ENCODE results near the gene ASPG.

DNA sequence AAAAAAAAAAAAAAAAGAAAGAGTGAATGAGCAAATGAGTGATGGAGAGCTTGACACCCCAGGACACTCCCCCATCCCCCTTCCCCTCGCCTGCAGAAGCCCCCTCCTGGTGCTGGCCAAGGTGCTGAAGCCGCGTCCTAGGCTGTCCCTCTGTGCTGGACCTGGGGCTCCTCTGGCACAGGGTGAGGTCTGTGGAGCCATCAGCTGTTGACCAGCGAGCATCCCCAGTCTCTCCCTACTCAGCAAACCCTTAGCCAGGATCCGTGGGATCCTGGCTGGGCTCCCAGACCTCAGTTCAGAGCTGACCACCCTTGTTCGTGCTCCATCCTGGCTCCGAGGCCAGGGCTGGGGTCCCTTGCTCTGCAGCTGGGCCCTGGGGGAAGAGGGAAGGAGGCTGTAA, 47.5 kb downstream of the ASPG start:
- no peak for TF ChIP-seq MXD4 (CRISPR knock-in tag; IDR thresholded peaks at IDR 0.05)
- TF ChIP-seq POLR2A (IDR thresholded peaks at IDR 0.05; ENCODE audit: insufficient read depth in 1 of 2, low read depth in 2 of 2, low read length in 2 of 2): no peak
- TF ChIP-seq, protein P1, sequence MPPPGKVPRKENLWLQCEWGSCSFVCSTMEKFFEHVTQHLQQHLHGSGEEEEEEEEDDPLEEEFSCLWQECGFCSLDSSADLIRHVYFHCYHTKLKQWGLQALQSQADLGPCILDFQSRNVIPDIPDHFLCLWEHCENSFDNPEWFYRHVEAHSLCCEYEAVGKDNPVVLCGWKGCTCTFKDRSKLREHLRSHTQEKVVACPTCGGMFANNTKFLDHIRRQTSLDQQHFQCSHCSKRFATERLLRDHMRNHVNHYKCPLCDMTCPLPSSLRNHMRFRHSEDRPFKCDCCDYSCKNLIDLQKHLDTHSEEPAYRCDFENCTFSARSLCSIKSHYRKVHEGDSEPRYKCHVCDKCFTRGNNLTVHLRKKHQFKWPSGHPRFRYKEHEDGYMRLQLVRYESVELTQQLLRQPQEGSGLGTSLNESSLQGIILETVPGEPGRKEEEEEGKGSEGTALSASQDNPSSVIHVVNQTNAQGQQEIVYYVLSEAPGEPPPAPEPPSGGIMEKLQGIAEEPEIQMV (CRISPR knock-in tag; IDR thresholded peaks at IDR 0.05; ENCODE audit: low read depth): no peak
- no peak for TF ChIP-seq BHLHE40 (IDR thresholded peaks at IDR 0.05; ENCODE audit: low read length)
- no peak for TF ChIP-seq HNRNPH1 (optimal IDR thresholded peaks at IDR 0.05; ENCODE audit: low read depth, low read length)
- no peak for TF ChIP-seq ZSCAN31 (CRISPR knock-in tag; IDR thresholded peaks at IDR 0.05; ENCODE audit: low read depth)
- no peak for TF ChIP-seq SALL2 (CRISPR knock-in tag; IDR thresholded peaks at IDR 0.05)
- TF ChIP-seq, protein P2, sequence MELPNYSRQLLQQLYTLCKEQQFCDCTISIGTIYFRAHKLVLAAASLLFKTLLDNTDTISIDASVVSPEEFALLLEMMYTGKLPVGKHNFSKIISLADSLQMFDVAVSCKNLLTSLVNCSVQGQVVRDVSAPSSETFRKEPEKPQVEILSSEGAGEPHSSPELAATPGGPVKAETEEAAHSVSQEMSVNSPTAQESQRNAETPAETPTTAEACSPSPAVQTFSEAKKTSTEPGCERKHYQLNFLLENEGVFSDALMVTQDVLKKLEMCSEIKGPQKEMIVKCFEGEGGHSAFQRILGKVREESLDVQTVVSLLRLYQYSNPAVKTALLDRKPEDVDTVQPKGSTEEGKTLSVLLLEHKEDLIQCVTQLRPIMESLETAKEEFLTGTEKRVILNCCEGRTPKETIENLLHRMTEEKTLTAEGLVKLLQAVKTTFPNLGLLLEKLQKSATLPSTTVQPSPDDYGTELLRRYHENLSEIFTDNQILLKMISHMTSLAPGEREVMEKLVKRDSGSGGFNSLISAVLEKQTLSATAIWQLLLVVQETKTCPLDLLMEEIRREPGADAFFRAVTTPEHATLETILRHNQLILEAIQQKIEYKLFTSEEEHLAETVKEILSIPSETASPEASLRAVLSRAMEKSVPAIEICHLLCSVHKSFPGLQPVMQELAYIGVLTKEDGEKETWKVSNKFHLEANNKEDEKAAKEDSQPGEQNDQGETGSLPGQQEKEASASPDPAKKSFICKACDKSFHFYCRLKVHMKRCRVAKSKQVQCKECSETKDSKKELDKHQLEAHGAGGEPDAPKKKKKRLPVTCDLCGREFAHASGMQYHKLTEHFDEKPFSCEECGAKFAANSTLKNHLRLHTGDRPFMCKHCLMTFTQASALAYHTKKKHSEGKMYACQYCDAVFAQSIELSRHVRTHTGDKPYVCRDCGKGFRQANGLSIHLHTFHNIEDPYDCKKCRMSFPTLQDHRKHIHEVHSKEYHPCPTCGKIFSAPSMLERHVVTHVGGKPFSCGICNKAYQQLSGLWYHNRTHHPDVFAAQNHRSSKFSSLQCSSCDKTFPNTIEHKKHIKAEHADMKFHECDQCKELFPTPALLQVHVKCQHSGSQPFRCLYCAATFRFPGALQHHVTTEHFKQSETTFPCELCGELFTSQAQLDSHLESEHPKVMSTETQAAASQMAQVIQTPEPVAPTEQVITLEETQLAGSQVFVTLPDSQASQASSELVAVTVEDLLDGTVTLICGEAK (IDR thresholded peaks at IDR 0.05): no peak
- TF ChIP-seq, protein P2 (CRISPR knock-in tag; IDR thresholded peaks at IDR 0.05): no peak
- TF ChIP-seq, protein P3, sequence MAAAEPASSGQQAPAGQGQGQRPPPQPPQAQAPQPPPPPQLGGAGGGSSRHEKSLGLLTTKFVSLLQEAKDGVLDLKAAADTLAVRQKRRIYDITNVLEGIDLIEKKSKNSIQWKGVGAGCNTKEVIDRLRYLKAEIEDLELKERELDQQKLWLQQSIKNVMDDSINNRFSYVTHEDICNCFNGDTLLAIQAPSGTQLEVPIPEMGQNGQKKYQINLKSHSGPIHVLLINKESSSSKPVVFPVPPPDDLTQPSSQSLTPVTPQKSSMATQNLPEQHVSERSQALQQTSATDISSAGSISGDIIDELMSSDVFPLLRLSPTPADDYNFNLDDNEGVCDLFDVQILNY (CRISPR knock-in tag; conservative IDR thresholded peaks at IDR 0.05): no peak
- TF ChIP-seq, protein P4, sequence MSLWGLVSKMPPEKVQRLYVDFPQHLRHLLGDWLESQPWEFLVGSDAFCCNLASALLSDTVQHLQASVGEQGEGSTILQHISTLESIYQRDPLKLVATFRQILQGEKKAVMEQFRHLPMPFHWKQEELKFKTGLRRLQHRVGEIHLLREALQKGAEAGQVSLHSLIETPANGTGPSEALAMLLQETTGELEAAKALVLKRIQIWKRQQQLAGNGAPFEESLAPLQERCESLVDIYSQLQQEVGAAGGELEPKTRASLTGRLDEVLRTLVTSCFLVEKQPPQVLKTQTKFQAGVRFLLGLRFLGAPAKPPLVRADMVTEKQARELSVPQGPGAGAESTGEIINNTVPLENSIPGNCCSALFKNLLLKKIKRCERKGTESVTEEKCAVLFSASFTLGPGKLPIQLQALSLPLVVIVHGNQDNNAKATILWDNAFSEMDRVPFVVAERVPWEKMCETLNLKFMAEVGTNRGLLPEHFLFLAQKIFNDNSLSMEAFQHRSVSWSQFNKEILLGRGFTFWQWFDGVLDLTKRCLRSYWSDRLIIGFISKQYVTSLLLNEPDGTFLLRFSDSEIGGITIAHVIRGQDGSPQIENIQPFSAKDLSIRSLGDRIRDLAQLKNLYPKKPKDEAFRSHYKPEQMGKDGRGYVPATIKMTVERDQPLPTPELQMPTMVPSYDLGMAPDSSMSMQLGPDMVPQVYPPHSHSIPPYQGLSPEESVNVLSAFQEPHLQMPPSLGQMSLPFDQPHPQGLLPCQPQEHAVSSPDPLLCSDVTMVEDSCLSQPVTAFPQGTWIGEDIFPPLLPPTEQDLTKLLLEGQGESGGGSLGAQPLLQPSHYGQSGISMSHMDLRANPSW (CRISPR knock-in tag; IDR thresholded peaks at IDR 0.05; ENCODE audit: borderline replicate concordance): no peak
- no peak for TF ChIP-seq EZH2 (conservative IDR thresholded peaks at IDR 0.05; ENCODE audit: low read depth, low read length)
- TF ChIP-seq ZNF331 (CRISPR knock-in tag; IDR thresholded peaks at IDR 0.05): no peak
- TF ChIP-seq, protein P5, sequence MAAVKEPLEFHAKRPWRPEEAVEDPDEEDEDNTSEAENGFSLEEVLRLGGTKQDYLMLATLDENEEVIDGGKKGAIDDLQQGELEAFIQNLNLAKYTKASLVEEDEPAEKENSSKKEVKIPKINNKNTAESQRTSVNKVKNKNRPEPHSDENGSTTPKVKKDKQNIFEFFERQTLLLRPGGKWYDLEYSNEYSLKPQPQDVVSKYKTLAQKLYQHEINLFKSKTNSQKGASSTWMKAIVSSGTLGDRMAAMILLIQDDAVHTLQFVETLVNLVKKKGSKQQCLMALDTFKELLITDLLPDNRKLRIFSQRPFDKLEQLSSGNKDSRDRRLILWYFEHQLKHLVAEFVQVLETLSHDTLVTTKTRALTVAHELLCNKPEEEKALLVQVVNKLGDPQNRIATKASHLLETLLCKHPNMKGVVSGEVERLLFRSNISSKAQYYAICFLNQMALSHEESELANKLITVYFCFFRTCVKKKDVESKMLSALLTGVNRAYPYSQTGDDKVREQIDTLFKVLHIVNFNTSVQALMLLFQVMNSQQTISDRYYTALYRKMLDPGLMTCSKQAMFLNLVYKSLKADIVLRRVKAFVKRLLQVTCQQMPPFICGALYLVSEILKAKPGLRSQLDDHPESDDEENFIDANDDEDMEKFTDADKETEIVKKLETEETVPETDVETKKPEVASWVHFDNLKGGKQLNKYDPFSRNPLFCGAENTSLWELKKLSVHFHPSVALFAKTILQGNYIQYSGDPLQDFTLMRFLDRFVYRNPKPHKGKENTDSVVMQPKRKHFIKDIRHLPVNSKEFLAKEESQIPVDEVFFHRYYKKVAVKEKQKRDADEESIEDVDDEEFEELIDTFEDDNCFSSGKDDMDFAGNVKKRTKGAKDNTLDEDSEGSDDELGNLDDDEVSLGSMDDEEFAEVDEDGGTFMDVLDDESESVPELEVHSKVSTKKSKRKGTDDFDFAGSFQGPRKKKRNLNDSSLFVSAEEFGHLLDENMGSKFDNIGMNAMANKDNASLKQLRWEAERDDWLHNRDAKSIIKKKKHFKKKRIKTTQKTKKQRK (IDR thresholded peaks at IDR 0.05; ENCODE audit: low read length): no peak
- TF ChIP-seq, protein P6, sequence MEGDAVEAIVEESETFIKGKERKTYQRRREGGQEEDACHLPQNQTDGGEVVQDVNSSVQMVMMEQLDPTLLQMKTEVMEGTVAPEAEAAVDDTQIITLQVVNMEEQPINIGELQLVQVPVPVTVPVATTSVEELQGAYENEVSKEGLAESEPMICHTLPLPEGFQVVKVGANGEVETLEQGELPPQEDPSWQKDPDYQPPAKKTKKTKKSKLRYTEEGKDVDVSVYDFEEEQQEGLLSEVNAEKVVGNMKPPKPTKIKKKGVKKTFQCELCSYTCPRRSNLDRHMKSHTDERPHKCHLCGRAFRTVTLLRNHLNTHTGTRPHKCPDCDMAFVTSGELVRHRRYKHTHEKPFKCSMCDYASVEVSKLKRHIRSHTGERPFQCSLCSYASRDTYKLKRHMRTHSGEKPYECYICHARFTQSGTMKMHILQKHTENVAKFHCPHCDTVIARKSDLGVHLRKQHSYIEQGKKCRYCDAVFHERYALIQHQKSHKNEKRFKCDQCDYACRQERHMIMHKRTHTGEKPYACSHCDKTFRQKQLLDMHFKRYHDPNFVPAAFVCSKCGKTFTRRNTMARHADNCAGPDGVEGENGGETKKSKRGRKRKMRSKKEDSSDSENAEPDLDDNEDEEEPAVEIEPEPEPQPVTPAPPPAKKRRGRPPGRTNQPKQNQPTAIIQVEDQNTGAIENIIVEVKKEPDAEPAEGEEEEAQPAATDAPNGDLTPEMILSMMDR (CRISPR knock-in tag; IDR thresholded peaks at IDR 0.05): no peak

Data from HepG2 (cell line).